GM23248 (cell line): ENCODE data around the gene TPST1. TPM values are rescaled to one million over a fixed set of nuclear protein-coding genes. Genes with fewer than 3 reads are reported as not detected.

ENCODE experiments used
- DNase-seq: peaks from one replicate; pipeline ENCODE4 v3.0.0-alpha.2; 2015
- H2AFZ ChIP-seq: fragments of 200-600 bp; sonication (generic); 2 replicates; pipeline ENCODE4 v1.6.1; 2016; ENCODE audit warnings: antibody characterized with exemption
- H3F3A ChIP-seq: fragments of 200-600 bp; sonication (generic); 2 replicates; pipeline ENCODE4 v1.6.1; 2016; ENCODE audit warnings: mild to moderate bottlenecking, antibody characterized with exemption, mixed run types; ENCODE audit not compliant: insufficient read depth
- H3K27ac ChIP-seq: fragments of 200-600 bp; sonication (generic); 2 replicates; pipeline ENCODE4 v1.5.1; 2016; ENCODE audit warnings: mild to moderate bottlenecking
- H3K27me3 ChIP-seq: fragments of 200-600 bp; sonication (generic); replicated peaks from 2 replicates; pipeline ENCODE4 v1.6.1; 2016; ENCODE audit warnings: mild to moderate bottlenecking; ENCODE audit not compliant: insufficient read depth
- H3K36me3 ChIP-seq: fragments of 200-600 bp; sonication (generic); 2 replicates; pipeline ENCODE4 v1.6.1; 2016; ENCODE audit warnings: low read depth, mild to moderate bottlenecking
- H3K4me1 ChIP-seq: fragments of 200-600 bp; sonication (generic); 2 replicates; pipeline ENCODE4 v1.6.1; 2016; ENCODE audit warnings: mild to moderate bottlenecking; ENCODE audit not compliant: insufficient read depth
- H3K4me2 ChIP-seq: fragments of 200-600 bp; sonication (generic); one replicate; pipeline ENCODE4 v1.6.1; 2016; ENCODE audit warnings: mild to moderate bottlenecking; ENCODE audit not compliant: unreplicated experiment
- H3K4me3 ChIP-seq: fragments of 200-600 bp; sonication (generic); 2 replicates; pipeline ENCODE4 v1.5.1; 2016; ENCODE audit warnings: mild to moderate bottlenecking
- H3K79me2 ChIP-seq: fragments of 200-600 bp; sonication (generic); 2 replicates; pipeline ENCODE4 v1.6.1; 2016; ENCODE audit warnings: mild to moderate bottlenecking; ENCODE audit not compliant: insufficient read depth
- H3K9ac ChIP-seq: fragments of 200-600 bp; sonication (generic); 2 replicates; pipeline ENCODE4 v1.6.1; 2016; ENCODE audit warnings: mild to moderate bottlenecking
- H3K9me2 ChIP-seq: fragments of 200-600 bp; sonication (generic); 2 replicates; pipeline ENCODE4 v1.6.1; 2016; ENCODE audit warnings: mixed run types, mild to moderate bottlenecking, moderate library complexity; ENCODE audit not compliant: insufficient read depth
- H3K9me3 ChIP-seq: fragments of 200-600 bp; sonication (generic); one replicate; pipeline ENCODE4 v1.6.1; 2017; ENCODE audit warnings: low read depth
- H4K20me1 ChIP-seq: fragments of 200-600 bp; sonication (generic); 2 replicates; pipeline ENCODE4 v1.6.0; 2016; ENCODE audit not compliant: insufficient read depth
- EZH2 ChIP-seq: fragments of 200-600 bp; sonication (generic); IDR thresholded peaks from 2 replicates; pipeline ENCODE4 v1.6.1; 2018; ENCODE audit warnings: antibody characterized with exemption, mild to moderate bottlenecking; ENCODE audit not compliant: insufficient read depth, poor library complexity, severe bottlenecking
- EZH2phosphoT487 ChIP-seq: fragments of 200-600 bp; sonication (generic); IDR thresholded peaks from 2 replicates; pipeline ENCODE4 v1.6.1; 2018; ENCODE audit warnings: antibody characterized with exemption, moderate library complexity, mild to moderate bottlenecking, low read depth; ENCODE audit not compliant: insufficient read depth
- WGBS, 2 experiments: methylation state at CpG; one replicate each; pipeline ENCODE4 v1.1.6; 2015 to 2017; ENCODE audit warnings: low lambda C conversion rate in 2 of 2, low coverage in 1 of 2; ENCODE audit errors: missing lambda C conversion rate in 2 of 2; 5-methylcytosine and 5-hydroxymethylcytosine counted together
- in situ Hi-C: fragments of 300-500 bp; cut with MboI; formaldehyde crosslinking; loops from 2 replicates; pipeline ENCODE4 v1.15.0; 2020
- polyA plus RNA-seq: library from polyadenylated mRNA; unstranded; fragments of >200 nt; fragmentation: Nextera tagmentation; extraction: Ambion mirVana; gene quantifications from 2 replicates; pipeline ENCODE4 v1.2.1, GENCODE V29; 2016
- small RNA-seq: library from RNA; depleted of rRNA; stranded (forward); fragments of <200 nt; gene quantifications from one replicate; pipeline ENCODE3, GENCODE V24; 2014; ENCODE audit warnings: low read depth, low replicate concordance
- total RNA-seq: library from RNA; depleted of rRNA; stranded (reverse); fragments of >200 nt; shearing (Covaris generic); gene quantifications from 2 replicates; pipeline ENCODE4 v1.2.3, GENCODE V29; 2014; rRNA removed

The TPST1 gene
- total and polyA plus RNA-seq, 2 experiments from 2014 or later: 54.1 to 57.0 TPM

DNA sequence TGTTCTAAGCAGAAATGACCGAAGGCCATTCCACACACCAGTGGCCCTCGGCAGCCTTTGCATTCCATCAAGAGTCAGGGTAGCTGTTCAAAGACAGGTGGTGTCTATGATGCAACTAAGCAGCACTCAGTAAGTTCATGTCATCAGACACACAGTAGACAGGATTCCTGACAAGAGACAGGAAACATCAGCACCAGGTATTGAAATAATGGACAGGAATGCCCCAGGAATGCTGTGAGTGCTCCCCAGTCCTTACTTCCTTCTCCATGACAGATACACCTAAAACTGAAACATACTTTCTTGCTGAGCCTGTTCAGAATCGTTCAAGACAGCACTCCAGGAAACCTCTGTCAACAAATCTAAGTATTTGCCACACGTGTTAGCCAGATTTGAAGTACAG lies 204.4 kb downstream of the TPST1 start:
- no peak overlapping the region for H2AFZ ChIP-seq
- DNase-seq: no peak
- H3K79me2 ChIP-seq: no peaks in the 10 kb centered on the region
- H3K9me2 ChIP-seq: no peaks in the 10 kb centered on the region
- H3K27ac ChIP-seq: no peak overlapping the region
- H3K4me2 ChIP-seq: no peak overlapping the region
- H3K9me3 ChIP-seq: no peaks in the 10 kb centered on the region
- H3K9ac ChIP-seq: no peak overlapping the region
- H4K20me1 ChIP-seq: no peaks in the 10 kb centered on the region
- no peaks in the 10 kb centered on the region for H3F3A ChIP-seq
- no peak overlapping the region for H3K4me3 ChIP-seq
- H3K4me1 ChIP-seq: no peaks in the 10 kb centered on the region
- WGBS, 2 experiments: 50 to 55% methylated on average over 4 of the region's 4 CpGs
- no peak for TF ChIP-seq EZH2phosphoT487
- no peak for TF ChIP-seq EZH2
- no peaks in the 10 kb centered on the region for H3K27me3 ChIP-seq
- in situ Hi-C loops: no loop called here
- H3K36me3 ChIP-seq: no peaks in the 10 kb centered on the region

Small RNAs within 50 kb of the gene (small RNA-seq; reads per million reads assigned to genes)
- gene RNU6-313P: not detected

Other genes starting within 250 kb of the TPST1 start
- 11.6 and 22.9 TPM in 2 replicates for gene GUSB, start 223.1 kb upstream of the TPST1 start, total RNA-seq
- gene GUSB, start 223.1 kb upstream of the TPST1 start, polyA plus RNA-seq: 39.7 and 40.3 TPM in 2 replicates
- gene ASL, start 129.5 kb upstream of the TPST1 start, total RNA-seq: 66.1 and 81.0 TPM in 2 replicates
- gene ASL, start 129.5 kb upstream of the TPST1 start, polyA plus RNA-seq: 54.5 and 55.4 TPM in 2 replicates
- 28.6 and 39.5 TPM in 2 replicates for gene CRCP, start 90.5 kb upstream of the TPST1 start, total RNA-seq
- gene CRCP, start 90.5 kb upstream of the TPST1 start, polyA plus RNA-seq: 31.3 and 35.4 TPM in 2 replicates